ENCODE results near the gene WARS2. TPM values are rescaled to one million over a fixed set of nuclear protein-coding genes. Genes with fewer than 3 reads are reported as not detected.

The WARS2 gene
- total RNA-seq, 1 experiment from 2014 or later = 37.9 TPM

GRCh38 chr1:119027759-119028158 is 112.7 kb downstream of the WARS2 start:
- Histone ChIP-seq H3K27me3 (no peaks in the 10 kb centered on the region), H3K36me3 (peaks cover 9% of the 10 kb centered on the region; the same call in 1 of the 2 replicates), H3K9me3 (peaks cover 3% of the 10 kb centered on the region), H3K4me3 (no peak overlapping the region)
- DNase-seq = no peak

GRCh38 chr1:119026956-119027355 is 113.5 kb downstream of the WARS2 start:
- DNase-seq = no peak
- no peak overlapping the region for H3K4me3 ChIP-seq
- H3K27me3 ChIP-seq = no peaks in the 10 kb centered on the region
- peaks cover 3% of the 10 kb centered on the region for H3K9me3 ChIP-seq
- H3K36me3 ChIP-seq = peaks cover 5% of the 10 kb centered on the region; the same call in 1 of the 2 replicates

- DNase-seq = no peak
- Histone ChIP-seq H3K4me3 (no peak overlapping the region), H3K36me3 (no peaks in the 10 kb centered on the region; the same call in 1 of the 2 replicates), H3K9me3 (no peaks in the 10 kb centered on the region), H3K27me3 (no peaks in the 10 kb centered on the region)
Measured at GRCh38 chr1:119015547-119015946, 124.9 kb downstream of the WARS2 start.

DNA sequence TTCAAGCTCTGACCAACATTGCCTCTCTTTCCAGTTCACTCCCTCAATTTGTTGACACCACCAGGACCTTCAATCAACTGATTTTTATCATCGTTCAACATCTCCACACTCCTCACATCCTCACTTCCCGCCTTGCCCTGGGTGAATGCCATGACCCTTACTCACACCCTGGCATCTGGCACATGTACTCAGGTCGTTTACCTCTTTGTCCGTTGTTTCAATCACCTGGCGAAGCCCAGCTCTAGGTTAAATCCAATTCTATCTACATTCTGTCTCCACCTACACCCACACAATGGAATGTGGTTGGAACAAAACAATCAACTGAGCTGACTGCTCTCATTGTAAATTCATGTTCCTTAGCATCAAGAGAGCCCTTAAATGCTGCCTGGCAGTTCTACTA is 128.1 kb downstream of the WARS2 start:
- Histone ChIP-seq H3K9me3 (no peaks in the 10 kb centered on the region), H3K36me3 (no peaks in the 10 kb centered on the region; the same call in 1 of the 2 replicates), H3K27me3 (no peaks in the 10 kb centered on the region), H3K4me3 (no peak overlapping the region)
- no peak for DNase-seq

- no peak for DNase-seq
- H3K27me3 ChIP-seq = no peaks in the 10 kb centered on the region
- H3K4me3 ChIP-seq = no peak overlapping the region
- no peaks in the 10 kb centered on the region for H3K9me3 ChIP-seq
- H3K36me3 ChIP-seq = no peaks in the 10 kb centered on the region; the same call in 1 of the 2 replicates
Measured at GRCh38 chr1:119011706-119012105, 128.7 kb downstream of the WARS2 start.

- H3K36me3 ChIP-seq = no peaks in the 10 kb centered on the region
- DNase-seq = no peak
- H3K4me3 ChIP-seq = no peak overlapping the region
- H3K27me3 ChIP-seq = no peaks in the 10 kb centered on the region
- no peaks in the 10 kb centered on the region for H3K9me3 ChIP-seq
Measured at GRCh38 chr1:119011116-119011515, 129.3 kb downstream of the WARS2 start.

DNA sequence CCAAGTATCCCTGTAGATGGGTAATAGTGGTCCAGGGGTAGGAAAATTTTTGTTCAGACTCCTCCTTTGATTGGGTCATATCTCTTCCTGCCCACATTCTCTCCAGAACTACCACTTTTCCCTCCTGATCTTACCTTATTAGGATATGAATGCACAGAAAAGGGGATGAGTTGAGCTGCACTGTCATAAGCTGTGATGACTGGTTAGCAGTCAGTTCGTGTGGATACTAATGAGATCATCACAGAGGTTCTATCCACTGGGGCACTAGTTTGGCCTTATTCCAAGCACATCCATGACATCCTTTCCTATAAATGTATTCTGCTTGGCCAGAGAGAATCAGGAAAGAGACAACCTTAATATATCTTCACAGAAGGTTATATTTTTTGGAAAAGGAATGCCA is 130.3 kb downstream of the WARS2 start:
- Histone ChIP-seq H3K27me3 (no peaks in the 10 kb centered on the region), H3K36me3 (no peaks in the 10 kb centered on the region), H3K4me3 (no peak overlapping the region), H3K9me3 (no peaks in the 10 kb centered on the region)
- no peak for DNase-seq

GRCh38 chr1:119009312-119009655 is 131.2 kb downstream of the WARS2 start:
- Histone ChIP-seq H3K9me3 (no peaks in the 10 kb centered on the region), H3K36me3 (no peaks in the 10 kb centered on the region), H3K27me3 (no peaks in the 10 kb centered on the region), H3K4me3 (no peak overlapping the region)
- DNase-seq = no peak

- DNase-seq = peak; percentile 40
- H3K36me3 ChIP-seq = no peaks in the 10 kb centered on the region
- no peak overlapping the region for H3K4me3 ChIP-seq
- H3K27me3 ChIP-seq = no peaks in the 10 kb centered on the region
- no peaks in the 10 kb centered on the region for H3K9me3 ChIP-seq
Measured at GRCh38 chr1:119008483-119009311, 131.8 kb downstream of the WARS2 start.

DNA sequence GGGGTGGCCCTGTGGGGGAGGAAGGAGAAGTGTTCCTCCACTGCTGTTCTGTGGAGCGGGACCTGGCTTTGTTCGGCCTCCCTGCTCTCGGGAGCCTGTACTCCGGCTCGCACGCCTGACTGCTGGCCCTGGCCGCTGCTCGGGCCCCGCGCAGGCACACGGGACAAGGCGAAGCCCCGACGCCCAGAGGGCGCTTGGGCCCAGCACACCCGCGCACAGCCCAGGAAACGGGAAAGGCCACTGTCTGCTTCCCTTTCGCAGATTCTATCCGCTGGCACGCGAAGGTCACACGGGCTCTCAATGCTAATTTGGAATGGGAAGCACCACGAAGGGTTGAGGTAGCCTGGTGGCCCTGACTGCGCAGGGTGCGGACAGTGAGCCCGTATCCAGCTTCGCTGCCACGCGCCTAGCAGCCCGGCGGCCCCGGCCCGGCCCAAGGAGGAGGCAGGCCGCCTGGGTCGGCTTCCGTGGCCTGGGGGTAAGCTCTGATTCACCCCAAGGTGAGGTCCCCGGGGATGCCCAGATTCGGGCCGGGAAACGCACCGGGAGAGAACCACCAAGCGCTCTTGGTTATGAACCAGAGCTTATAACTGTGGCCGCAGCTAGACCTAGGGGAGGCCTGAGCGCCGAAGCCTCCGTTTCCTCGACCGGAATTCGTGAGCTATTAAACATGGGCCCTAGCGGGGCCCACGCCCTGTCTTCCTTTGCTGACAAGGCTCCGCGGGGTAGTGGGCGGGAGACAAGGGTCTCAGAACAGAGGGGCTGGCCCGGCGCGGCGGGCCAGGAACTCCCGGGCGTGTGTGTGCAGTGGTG is 132.6 kb downstream of the WARS2 start:
- Histone ChIP-seq H3K4me3 (no peak overlapping the region), H3K36me3 (no peaks in the 10 kb centered on the region), H3K9me3 (no peaks in the 10 kb centered on the region), H3K27me3 (no peaks in the 10 kb centered on the region)
- no peak for DNase-seq

DNA sequence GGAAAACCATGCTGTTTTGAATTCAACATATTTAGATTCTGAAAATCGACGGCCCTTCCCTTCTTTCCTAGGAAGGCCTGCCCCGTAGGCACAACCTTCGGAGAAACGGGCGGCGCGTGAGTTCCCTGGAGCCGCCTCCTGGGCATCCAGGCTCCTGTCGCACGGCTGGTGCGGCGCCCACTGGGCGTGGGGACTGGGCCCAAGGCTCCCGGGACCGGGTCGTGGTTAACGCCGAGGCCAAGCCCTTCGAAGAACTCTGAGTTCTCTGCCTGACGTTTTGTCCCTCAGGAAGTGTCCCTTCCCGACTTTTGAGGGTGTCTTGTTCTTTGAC is 133.1 kb downstream of the WARS2 start:
- Histone ChIP-seq H3K27me3 (no peaks in the 10 kb centered on the region), H3K4me3 (no peak overlapping the region), H3K9me3 (no peaks in the 10 kb centered on the region), H3K36me3 (no peaks in the 10 kb centered on the region)
- no peak for DNase-seq

GRCh38 chr1:119006406-119007279 is 133.8 kb downstream of the WARS2 start:
- no peak for DNase-seq
- Histone ChIP-seq H3K27me3 (no peaks in the 10 kb centered on the region), H3K9me3 (no peaks in the 10 kb centered on the region), H3K36me3 (no peaks in the 10 kb centered on the region), H3K4me3 (no peak overlapping the region)

DNA sequence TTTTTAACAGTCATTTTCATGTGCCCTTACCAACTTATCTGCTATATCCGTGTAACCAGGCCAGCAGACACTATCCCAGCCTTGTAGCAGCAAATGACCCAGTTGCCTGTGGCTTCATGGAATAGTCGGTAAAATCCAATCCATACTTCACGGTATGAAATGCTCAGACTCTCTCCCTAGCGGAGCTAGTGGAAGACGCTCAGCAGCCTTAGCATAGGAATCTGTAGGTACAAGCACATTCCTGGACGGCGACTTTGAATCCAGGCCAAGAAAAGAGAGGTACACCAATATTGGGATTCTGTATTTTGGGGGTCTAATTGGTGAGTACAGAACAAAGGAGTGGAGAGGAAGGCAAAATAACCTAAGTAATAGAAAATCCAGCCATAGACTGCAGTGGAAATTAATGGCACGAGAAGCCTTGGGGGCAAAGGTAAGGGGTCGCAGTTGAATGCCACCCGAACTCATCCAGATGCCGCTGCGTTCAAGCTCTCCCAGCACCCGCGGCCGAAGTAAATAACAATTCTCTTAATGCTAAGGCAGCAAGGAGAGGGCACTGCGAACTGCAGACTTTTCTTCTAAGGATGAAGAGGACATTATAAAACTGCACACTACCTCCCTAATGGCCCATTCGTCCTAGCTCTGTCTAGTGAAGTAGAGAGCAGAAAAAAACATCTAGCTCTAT is 134.6 kb downstream of the WARS2 start:
- H3K36me3 ChIP-seq = no peaks in the 10 kb centered on the region
- DNase-seq = no peak
- H3K27me3 ChIP-seq = no peaks in the 10 kb centered on the region
- H3K9me3 ChIP-seq = no peaks in the 10 kb centered on the region
- no peak overlapping the region for H3K4me3 ChIP-seq

- H3K9me3 ChIP-seq = no peaks in the 10 kb centered on the region
- no peak overlapping the region for H3K4me3 ChIP-seq
- DNase-seq = no peak
- H3K27me3 ChIP-seq = no peaks in the 10 kb centered on the region
- H3K36me3 ChIP-seq = no peaks in the 10 kb centered on the region
Measured at GRCh38 chr1:119004781-119005180, 135.7 kb downstream of the WARS2 start.

DNA sequence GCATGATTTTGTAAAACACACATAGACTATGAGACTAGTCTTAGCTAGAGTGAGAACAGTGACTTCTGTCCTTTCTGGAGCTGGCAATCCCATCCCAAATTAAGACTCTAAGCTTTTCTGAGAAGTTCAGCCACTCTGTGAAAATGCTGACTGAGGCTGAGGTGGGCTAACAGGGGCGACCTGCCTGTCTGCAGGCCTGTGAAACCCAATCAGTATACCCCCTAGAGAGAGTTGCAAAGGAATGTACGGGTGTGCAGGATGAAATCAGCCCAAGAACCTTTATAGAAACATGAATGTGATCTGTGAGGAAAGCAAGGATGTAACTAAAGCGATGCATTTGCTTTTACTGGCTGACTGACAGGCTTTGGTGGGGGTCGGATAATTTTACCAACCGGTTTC is 136.3 kb downstream of the WARS2 start:
- no peaks in the 10 kb centered on the region for H3K27me3 ChIP-seq

GRCh38 chr1:119003413-119004128 is 136.9 kb downstream of the WARS2 start:
- Histone ChIP-seq H3K4me3 (no peak overlapping the region), H3K36me3 (no peaks in the 10 kb centered on the region), H3K27me3 (no peaks in the 10 kb centered on the region), H3K9me3 (no peaks in the 10 kb centered on the region)
- no peak for DNase-seq

More for the DNA sequence above, 136.3 kb downstream of the WARS2 start:
- no peaks in the 10 kb centered on the region for H3K9me3 ChIP-seq
- H3K36me3 ChIP-seq = no peaks in the 10 kb centered on the region
- no peak for DNase-seq
- no peak overlapping the region for H3K4me3 ChIP-seq

All from MG63 (cell line).